ENCODE results near the gene LRP5.
"Not testable (repeated sequence)": the region's sequence is repeated elsewhere in the genome, so short reads cannot be mapped to it uniquely, and the experiment has no call there.

The LRP5 gene

GRCh38 chr11:68471360-68472340, 159.3 kb downstream of the LRP5 start:
- DNase-seq: no peak

DNA sequence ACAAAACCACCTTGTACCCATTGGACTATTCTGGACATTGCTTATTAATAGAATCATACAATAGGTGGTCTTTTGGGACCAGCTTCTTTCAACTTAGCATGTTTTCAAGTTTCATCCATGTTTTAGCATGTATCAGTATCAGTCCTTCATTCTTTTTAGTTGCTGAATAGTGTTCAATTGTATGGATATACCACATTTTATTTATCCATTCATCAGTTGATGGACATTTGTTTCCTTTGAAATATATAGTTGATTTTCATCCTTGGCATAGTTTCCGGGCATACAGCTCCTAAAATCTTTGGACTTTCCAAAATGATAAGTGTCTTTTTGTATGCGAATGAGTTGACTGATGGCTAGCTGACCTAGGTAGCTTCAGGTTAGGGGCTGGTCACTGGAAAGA, 160.4 kb downstream of the LRP5 start:
- no peak for DNase-seq

DNA sequence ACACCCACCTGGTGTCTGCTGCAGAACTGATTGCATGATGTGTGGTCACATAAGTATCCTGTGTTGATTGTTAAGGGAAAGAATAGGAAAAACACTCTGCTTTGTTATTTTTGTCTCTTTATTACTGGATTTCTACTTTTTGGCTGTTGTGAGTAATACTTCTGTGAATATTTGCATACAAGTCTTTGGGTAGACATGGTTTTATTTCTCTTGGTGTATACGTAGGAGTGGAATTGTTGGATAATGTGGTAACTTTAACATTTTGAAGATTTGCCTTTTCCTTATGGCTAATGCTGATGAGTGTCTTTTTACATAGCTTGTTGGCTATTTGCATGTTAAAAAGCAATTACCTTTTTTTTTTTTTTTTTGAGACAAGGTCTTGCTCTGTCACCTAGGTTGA, 161.3 kb downstream of the LRP5 start:
- DNase-seq: no peak

DNA sequence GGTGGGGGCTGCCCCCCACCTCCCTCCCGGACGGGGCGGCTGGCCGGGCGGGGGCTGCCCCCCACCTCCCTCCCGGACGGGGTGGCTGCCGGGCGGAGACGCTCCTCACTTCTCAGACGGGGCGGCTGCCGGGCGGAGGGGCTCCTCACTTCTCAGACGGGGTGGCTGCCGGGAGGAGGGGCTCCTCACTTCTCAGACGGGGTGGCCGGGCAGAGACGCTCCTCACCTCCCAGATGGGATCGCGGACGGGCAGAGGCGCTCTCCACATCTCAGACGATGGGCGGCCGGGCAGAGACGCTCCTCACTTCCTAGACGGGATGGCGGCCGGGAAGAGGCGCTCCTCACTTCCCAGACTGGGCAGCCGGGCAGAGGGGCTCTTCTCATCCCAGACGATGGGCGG, 163.2 kb downstream of the LRP5 start:
- DNase-seq: not testable (repeated sequence)

DNA sequence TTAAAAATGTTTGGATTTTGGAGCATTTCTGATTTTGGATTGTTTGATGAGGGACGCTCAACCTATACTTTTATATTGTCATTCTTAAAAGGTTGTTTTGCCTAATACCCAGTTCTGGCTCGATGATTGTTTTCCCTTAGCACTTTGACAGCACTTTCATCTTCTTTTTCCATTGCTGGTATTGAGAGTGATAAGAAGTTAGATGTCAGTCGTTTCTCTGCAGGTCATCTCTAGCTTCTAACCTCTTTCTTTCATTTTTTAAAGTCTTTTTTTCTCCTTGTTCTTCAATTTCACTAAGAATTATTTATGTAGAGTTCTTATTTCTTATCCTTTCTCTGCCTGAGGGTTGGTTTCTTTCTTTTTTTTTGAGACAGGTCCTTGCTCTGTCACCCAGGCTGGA, 167.0 kb downstream of the LRP5 start:
- DNase-seq: no peak

DNA sequence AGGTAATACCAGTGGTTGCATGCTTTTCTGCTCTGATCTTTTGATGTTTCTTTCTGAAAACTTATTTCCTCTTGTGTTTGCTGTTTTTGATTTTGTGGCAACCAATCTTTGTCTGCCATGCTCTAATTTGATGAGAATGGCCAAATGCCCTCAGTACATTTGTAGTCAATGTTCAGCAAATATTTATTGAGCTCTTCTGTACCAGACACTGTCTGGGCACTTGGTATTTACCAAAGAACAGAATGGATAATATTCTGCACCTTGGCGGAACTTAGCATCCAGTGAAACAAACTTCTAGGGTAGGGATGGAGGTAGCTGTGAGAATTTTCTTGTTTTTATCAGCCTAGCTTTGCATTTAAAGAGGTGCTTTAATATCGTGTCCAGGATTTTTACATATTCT, 167.8 kb downstream of the LRP5 start:
- DNase-seq: no peak

GRCh38 chr11:68480852-68481510, 168.6 kb downstream of the LRP5 start:
- DNase-seq: no peak

DNA sequence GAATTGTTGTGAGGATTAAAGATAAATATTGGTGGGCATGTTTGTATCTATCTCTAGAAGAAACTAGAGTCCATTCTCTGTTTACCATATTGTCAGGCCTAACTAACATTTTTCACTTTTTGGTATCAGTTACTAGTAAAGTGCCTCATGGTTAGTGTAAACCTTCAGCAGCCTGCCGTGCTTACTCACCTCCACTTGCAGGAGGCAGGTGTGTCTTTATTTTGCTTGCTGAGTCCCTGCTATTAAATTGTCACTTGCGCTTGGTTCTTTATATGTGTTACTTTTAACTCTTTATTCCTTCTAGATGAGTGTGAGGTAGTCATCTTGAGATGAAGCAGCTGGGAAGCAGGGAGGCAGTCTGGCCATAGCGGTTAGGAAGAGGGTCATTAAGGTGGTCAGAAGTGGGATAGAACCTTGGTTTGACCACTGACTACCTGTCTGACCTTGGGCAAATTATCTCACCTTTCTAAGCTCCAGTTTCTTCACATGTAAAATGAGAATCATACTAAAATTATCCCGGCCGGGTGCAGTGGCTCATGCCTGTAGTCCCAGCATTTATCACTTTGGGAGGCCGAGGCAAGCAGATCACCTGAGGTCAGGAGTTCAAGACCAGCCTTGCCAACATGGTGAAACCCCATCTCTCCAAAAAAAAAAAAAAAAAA, 169.3 kb downstream of the LRP5 start:
- DNase-seq: peak in 1 of 3 experiments; percentile 36

DNA sequence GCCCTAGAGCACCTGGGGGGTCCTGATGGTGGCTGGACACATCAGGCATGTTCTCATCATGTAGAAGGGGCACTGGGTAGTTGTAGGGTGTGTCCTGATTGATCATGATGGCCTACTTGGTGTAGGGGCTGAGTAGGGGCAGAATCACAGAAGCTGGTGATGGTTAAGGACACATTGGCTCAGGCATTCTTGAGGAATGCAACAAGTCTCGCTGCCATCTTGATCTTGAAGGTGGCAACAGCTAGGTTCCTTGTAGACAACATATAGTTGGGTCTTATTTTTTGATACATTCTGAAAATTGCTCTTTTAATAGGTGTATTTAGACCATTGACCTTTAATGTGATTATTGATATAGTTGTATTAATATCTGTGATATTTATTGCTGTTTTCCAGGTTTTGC, 176.2 kb downstream of the LRP5 start:
- DNase-seq: no peak

GRCh38 chr11:68495220-68495729, 182.9 kb downstream of the LRP5 start:
- DNase-seq: no peak

- no peak for DNase-seq
Observed at GRCh38 chr11:68495872-68496271, 183.5 kb downstream of the LRP5 start.

GRCh38 chr11:68497761-68498160, 185.4 kb downstream of the LRP5 start:
- DNase-seq: no peak

GRCh38 chr11:68498321-68498720, 185.9 kb downstream of the LRP5 start:
- DNase-seq: no peak

Measured in NCI-H1417 (cell line).